COLO668 (cell line): ENCODE results near the gene GZMA.
A peak's percentile ranks its signal among the peaks of the same experiment; 100 is the strongest.

ENCODE experiments used
- DNase-seq: peaks from one replicate; lab custom pipeline; 2025; ENCODE audit not compliant: unreplicated experiment; lab: John Stamatoyannopoulos, UW

GZMA gene

DNA sequence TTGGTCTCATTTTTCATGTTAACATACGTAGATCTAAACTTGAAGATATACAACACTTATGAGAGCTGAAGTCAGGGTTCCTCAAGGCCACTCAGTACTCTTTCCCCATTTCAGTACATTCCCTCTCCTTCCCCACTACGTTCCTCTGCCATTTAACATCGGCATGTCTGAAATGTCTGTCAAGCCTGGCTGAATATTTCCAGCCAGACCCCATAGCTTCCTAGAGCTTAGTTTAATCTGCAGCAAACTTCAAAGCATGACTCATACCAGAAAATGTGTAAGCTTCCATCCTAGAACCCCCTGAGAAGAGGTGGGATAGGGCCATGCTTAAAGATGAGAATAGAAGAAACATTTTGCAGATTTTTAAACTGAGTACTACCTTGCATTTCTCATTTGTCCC, 6.2 kb downstream of the GZMA start:
- no peak for DNase-seq

DNA sequence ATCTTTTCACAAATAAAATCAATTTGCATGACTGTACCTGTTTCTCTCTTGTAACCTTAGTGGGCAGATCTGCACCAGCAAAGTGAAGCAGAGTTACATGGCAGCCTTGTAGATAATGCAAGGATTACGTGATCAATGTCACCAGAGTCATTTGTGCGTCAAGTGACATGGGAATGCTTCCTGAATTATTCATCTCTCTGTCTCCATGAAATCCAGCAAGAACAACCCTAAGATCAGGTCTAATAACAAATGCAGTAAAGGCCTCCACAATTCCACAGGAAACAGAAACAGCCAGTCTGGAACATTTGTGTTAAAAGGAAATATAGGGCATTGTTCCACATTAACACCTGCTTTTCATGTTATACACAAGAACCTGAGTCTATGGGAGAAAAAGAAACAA, 7.8 kb downstream of the GZMA start:
- DNase-seq, result no peak

DNA sequence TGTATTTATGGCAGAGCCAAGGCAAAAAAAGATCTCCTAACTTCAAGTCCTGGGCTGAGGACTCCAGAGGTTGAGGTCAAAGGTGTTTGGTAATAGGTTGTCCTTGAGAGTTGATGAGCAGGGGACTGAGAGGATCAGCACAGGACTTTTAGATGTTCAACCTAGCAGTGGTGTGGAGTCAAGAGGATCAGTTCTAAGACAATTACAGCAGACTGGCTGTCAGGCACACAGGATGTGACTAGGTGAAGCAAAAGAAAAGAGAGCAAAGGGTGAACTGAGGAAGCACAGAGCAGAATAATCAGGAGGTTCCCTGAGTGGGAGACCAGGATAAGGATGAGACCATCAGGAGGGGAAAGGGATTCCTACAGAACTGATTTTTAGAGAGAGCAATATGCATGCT, 10.9 kb downstream of the GZMA start:
- DNase-seq, result no peak

DNA sequence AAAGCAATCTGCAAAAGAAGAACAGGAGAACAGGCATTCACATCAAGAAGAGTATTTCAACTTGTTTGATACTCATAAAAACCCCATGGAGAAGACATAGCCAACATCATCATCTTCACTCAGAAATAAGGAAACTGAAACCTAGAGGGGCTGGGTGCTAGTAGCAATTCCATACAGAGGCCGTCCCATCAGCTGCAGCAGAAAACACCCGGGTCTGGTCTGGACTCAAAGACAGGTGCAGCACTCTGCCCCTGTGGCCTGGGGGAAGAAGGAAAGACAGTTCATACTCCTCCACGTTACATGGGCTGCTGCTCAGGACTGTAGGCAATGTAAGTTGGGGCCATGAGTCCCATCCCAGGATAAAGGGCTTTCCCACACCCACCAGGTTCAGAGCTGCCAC, 11.6 kb downstream of the GZMA start:
- no peak for DNase-seq

DNA sequence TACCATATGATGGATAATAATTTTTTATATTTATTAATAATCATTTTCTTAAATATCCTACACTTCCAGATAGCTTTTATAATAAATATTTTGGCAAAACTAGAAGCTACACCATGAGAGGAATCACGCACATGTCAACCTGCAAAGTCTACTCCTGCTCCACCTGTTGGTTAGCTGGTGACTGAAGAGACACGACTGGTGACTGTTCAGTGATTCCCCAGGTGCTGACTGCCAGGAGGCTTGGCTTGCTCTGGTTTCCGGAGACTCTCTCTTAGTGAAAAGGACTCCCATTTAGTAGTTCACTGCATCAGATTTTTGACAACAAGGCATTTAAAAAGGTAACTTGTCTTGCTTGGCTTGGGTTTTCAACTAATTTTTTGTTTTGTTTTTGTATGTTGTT, 20.9 kb downstream of the GZMA start:
- no peak for DNase-seq

DNA sequence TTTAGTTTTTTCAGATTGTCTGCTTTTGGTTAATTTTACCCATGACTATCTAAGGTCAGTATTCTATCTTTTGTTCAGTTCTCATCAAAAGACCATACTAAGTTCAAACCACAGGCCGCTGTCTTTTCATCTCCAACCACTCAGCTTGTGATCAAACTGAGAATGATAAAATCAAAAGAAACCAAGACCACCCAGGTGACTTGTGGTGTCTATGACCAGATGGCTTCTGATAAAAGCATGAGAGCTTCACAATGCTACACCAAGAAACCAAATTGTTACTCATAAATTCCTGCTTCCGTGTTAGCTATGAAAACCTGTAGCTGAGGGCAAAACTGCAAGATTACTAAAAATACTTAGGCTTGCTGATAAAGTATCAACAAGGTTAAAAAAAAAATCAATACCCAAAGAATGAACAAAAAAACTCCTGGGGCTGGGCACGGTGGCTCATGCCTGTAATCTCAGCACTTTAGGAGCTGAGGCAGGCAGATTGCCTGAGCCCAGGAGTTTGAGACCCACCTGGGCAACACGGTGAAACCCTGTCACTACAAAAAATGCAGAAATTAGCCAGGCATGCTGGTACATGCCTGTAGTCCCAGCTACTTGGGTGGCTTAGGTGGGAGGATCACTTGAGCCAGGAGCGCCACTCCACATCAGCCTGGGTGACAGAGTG, 31.7 kb downstream of the GZMA start:
- DNase-seq, result no peak

DNA sequence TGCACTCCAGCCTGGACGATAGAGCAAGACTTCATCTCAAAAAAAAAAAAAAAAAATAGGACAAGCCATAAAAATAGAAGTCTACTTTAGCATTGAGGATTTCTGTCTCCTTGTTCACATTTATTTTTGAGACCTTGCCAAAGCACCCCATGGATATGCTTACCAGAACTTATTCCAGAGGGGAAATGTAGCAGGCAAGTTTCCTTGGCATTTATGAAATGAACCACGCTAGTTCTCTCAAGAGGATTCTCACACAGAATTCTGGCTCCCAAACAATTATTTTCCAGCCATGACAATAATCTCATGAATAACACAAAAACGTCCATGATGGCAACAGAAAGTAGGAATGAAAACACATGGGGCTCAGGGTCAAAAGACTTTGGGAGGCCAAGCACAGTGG, 34.1 kb downstream of the GZMA start:
- no peak for DNase-seq

DNA sequence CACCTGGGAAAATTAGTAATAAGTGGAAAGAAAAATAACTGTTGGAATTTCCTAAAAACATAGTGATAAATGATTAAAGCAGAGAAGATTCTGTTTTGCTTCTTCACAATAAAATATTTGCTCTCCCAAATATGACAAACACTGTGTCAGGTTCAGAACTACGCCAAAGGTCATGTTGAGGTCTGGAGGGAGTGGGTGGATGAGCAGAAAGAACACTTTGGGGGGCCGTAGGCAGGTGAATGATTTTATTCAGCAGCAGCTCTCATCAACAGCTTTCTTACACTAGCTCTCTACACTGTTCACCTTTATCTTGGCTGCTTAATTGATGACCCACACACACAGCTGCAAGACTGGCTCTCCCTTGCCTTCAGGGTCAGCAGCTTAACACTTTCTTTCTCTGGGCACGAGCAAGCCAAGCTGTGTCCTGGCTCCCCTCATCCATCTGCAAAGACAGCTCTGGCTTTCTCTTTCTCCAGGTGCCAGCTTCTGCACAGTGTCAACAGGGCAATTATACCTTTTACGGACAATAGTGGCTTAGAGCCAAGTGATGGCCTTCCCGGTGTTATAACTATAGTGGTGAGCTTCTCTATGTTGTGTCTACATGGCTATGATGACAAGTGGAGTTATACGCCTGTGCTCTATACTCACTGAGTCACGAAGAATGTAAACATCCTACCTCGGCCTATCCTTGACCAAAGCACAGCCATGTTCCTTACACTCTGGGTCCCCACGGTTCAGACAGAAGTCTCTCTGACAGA, 38.6 kb downstream of the GZMA start:
- peak; percentile 42 for DNase-seq

DNA sequence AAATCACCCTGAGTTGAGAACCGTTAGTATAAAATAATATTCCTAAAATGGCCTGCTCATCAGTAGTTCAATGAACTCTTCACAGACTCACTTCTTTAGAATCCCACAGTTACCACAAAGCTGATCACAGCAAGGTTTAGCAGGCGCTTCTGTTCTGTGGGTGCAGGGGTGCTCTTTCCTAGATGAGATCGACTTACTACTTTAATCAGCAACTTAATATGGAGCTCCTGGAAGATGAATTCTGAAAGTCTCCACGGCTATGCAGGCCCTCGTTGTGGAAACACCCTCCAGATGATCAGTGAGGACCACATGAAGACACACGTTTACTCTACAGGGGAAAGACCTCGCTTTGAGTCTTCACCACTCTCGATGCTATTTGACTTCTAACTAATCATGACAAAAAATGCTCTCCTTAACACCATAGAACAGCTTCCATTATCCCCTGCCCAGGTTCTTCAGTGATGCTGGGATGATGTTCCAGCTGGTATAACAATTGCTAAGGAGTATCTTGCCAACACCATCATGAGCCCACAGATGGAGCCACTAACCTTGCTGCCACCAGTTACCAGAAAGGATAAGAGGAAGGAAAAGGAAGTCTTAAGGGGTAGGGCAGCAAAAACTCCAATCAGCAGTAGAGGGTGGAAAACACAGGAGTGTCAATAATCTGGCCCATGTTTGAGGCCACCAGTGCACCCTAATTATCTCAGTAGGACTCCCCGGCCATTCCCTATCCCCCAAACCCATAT, 39.7 kb downstream of the GZMA start:
- DNase-seq, result no peak

DNA sequence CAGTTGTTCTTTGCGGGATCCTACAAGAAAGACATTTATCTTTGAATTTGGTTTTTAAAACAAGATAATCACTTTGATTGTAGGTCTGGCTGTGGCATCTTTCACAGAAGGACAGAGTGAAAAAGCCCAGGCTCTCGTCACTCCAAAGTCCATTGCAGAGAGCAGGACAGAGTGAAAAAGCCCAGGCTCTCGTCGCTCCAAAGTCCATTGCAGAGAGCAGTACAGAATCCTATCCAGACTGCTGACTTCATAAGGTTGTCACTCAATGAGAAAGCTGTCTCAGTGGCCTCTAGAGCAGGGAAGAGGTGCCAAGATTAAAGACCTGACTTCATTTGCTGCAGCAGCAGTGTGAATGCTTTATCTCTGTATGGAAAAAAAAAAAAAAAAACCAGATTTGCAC, 41.2 kb downstream of the GZMA start:
- no peak for DNase-seq

DNA sequence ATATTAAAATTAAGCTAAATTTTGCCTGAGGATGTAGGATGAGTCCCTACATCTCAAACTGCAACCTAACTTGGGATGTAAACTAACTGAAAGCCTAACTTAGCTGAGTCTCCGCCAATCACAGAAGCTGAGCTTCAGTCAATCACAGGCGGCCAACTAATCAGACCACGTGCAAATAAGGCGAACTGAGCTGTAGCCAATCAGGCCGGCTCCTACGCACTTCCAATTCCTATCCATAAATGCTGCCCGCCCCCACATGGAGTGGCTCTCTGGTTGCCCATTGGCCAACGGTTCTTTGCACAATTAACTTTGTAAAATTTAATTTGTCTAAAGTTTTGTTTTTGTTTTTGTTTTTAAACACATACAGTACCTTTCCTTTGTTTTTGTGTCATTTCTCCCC, 43.6 kb downstream of the GZMA start:
- no peak for DNase-seq

DNA sequence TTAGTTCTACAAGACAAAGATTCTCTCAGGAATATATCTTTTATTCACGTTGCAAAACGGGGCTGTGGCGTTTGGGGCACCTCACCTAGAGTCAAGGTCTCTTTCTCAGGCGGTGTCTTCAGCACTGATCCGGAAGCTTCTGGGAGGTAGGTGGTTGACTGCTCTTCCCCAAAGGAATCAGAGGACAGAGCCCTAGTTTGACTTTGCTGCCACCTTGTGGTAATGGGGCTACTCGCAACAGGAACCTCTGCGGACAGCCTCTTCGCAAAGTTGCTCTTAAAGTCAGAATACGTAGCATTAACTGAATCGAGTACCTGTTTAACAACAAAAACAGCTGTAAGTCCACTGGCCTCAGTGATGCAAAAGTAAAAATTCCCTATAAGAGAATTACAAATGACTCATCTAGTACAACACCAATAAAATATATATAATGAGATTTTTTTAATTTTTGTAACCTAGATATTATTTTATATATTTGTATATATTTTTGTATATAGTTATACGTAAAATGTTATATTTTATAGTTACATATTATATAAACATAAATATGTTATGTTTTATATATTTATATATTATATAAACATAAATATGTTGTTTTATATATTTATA, 44.2 kb downstream of the GZMA start:
- DNase-seq, result peak; percentile 66

DNA sequence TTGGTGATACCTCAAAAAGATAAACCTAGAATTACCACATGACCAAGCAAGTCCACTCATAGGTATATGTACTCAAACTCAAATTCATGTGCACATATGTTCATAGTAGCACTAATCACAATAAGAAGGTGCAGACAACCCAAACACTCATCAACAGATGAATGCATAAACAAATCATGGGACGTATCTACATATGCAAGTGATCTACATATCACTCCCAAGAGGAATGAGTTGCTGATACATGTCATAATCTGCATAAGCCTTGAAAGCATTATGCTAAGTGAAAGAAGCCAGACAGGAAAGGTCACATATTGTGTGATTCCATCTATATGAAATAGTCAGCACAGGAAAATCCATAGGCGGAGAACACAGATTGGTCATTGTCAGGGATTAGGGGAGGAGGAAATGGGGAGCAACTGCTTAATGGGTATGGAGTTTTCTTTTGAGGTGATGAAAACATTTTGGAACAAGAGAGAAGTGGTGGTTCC, 46.9 kb downstream of the GZMA start:
- no peak for DNase-seq

DNA sequence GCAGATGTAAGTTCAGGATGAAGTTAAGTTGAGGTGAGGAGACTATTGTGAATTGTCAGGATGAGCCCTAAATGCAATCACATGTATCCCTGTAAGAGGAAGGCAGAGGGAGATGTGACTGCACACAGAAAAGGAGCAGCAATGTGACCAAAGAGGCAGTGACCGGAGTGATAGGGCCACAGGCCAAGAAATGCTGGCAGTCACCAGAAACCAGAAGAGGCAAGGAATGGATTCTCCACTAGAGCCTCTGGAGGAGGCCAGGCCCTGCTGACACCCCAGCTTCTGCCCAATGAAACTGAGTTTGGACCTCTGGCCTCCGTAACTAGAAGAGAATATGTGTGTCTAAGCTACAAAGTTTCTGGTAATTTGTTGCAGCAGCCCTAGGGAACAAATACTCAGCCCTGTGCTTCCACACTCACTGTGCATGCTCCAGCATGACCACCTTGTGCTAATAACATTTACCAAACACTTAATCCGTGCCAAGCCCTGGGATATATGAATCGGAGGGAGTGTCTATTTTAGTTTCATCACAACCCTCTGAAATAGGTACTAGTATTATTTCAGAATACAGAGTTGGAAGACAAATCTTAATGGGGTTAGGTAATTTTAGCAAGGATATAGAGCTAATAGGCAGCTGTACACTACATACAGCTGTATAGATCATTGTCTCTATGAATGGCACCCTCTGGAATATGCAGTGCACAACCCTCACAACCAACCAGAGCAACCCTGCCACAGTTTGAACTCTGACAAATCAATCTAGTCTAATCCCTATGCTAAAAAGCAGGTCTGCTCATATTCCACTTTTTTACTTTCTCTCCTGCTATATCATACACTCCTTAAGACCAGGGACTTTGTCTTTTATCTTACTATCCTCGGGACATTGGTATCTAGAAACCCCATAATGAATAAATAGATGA, 49.7 kb downstream of the GZMA start:
- no peak for DNase-seq

DNA sequence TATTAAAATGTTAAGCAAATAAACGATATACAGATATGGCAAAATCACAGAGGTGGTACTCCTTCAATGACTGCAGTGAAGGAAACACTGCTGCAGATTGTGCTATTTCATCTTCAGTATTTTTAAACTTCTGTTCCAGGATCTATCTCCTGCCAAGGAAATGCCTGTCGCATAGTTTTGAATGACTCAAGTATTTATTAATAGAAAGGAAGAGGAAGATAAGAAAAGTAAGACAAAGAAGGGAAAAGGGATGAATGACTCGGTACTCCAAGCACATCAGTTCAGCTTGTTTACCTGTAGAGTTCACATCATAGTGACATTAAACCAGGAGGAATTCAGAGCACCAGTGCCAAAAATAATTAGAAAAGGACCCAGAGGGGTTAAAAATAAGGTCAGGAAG, 52.4 kb downstream of the GZMA start:
- DNase-seq, result no peak
